Ovary (tissue), 3 donors: ENCODE results near the gene FRMD1.

Experiments used
- CTCF ChIP-seq, 3 donors: fragments of 450-650 bp in 2 of 3; fragments of 200-600 bp in 1 of 3; IDR thresholded peaks; one replicate each; pipeline versions ENCODE4 v1.5.1 to v1.8.0; 2016 to 2022; ENCODE audit warnings: antibody characterized with exemption in 3 of 3, mild to moderate bottlenecking in 1 of 3
- EP300 ChIP-seq: sonication (generic); formaldehyde crosslinking; IDR thresholded peaks from one replicate; pipeline ENCODE4 v1.6.1; 2017; ENCODE audit warnings: antibody characterized with exemption
- POLR2A ChIP-seq: fragments of 450-650 bp; IDR thresholded peaks from one replicate; pipeline ENCODE4 v1.6.1; 2017; ENCODE audit warnings: antibody characterized with exemption, mild to moderate bottlenecking, moderate library complexity
- donor health status: DM: no; HTN: no; CAD: no.

GRCh38 chr6:168028181-168028580 is 50.8 kb downstream of the FRMD1 start:
- no peak for TF ChIP-seq CTCF (IDR thresholded peaks at IDR 0.05)
- TF ChIP-seq POLR2A: no peak
- no peak for TF ChIP-seq EP300
